MM.1S (cell line): ENCODE results near the gene SLC26A8.

Experiments used
- DNase-seq: peaks from one replicate; pipeline ENCODE4 v3.0.0-alpha.2; 2015
- H2AFZ ChIP-seq: fragments of 300-600 bp; sonication (generic); 2 replicates; pipeline ENCODE4 v1.6.0; 2016; ENCODE audit warnings: antibody characterized with exemption, low read length
- H3F3A ChIP-seq: fragments of 300-600 bp; sonication (generic); 2 replicates; pipeline ENCODE4 v1.6.1; 2016; ENCODE audit warnings: mild to moderate bottlenecking, antibody characterized with exemption, low read length, moderate library complexity, mixed read lengths; ENCODE audit not compliant: insufficient read depth
- H3K27ac ChIP-seq: fragments of 300-600 bp; sonication (generic); 2 replicates; pipeline ENCODE4 v1.5.1; 2016; ENCODE audit warnings: mild to moderate bottlenecking, low read length
- H3K27me3 ChIP-seq: fragments of 300-600 bp; sonication (generic); replicated peaks from 2 replicates; pipeline ENCODE4 v1.6.0; 2016; ENCODE audit warnings: low read length; ENCODE audit not compliant: insufficient read depth
- H3K36me3 ChIP-seq: fragments of 300-600 bp; sonication (generic); replicated peaks from 2 replicates; pipeline ENCODE4 v1.6.1; 2016; ENCODE audit warnings: mild to moderate bottlenecking, low read length, mixed read lengths; ENCODE audit not compliant: insufficient read depth
- H3K4me1 ChIP-seq: fragments of 300-600 bp; sonication (generic); 2 replicates; pipeline ENCODE4 v1.6.1; 2016; ENCODE audit warnings: low read length, mixed read lengths
- H3K4me2 ChIP-seq: fragments of 300-600 bp; sonication (generic); 2 replicates; pipeline ENCODE4 v1.6.0; 2016; ENCODE audit warnings: low read depth, low read length
- H3K4me3 ChIP-seq: fragments of 300-600 bp; sonication (generic); 2 replicates; pipeline ENCODE4 v1.5.1; 2016; ENCODE audit warnings: low read length, mixed read lengths
- H3K79me2 ChIP-seq: fragments of 300-600 bp; sonication (generic); 2 replicates; pipeline ENCODE4 v1.6.1; 2016; ENCODE audit warnings: mixed run types, low read length, mixed read lengths
- H3K9ac ChIP-seq: fragments of 300-600 bp; sonication (generic); 2 replicates; pipeline ENCODE4 v1.6.1; 2016; ENCODE audit warnings: low read length, mixed read lengths
- H3K9me2 ChIP-seq: fragments of 300-600 bp; sonication (generic); replicated peaks from 2 replicates; pipeline ENCODE4 v1.6.1; 2016; ENCODE audit warnings: mild to moderate bottlenecking, low read length, mixed read lengths; ENCODE audit not compliant: insufficient read depth
- H3K9me3 ChIP-seq: fragments of 300-600 bp; sonication (generic); replicated peaks from 2 replicates; pipeline ENCODE4 v1.6.1; 2016; ENCODE audit warnings: mild to moderate bottlenecking, low read length, mixed read lengths; ENCODE audit not compliant: insufficient read depth
- H4K20me1 ChIP-seq: fragments of 300-600 bp; sonication (generic); 2 replicates; pipeline ENCODE4 v1.6.1; 2016; ENCODE audit warnings: mild to moderate bottlenecking, low read length, moderate library complexity, mixed read lengths; ENCODE audit not compliant: insufficient read depth
- EZH2 ChIP-seq: fragments of 300-600 bp; sonication (generic); optimal IDR thresholded peaks from 2 replicates; pipeline ENCODE3; 2017; ENCODE audit warnings: low read depth, mild to moderate bottlenecking, antibody characterized with exemption, low read length, mixed read lengths
- EZH2phosphoT487 ChIP-seq: fragments of 300-600 bp; sonication (generic); IDR thresholded peaks from 2 replicates; pipeline ENCODE4 v1.6.1; 2018; ENCODE audit warnings: antibody characterized with exemption, low read length
- TF ChIP-seq, protein P1 (sequence below): fragments of 300-600 bp; sonication (generic); IDR thresholded peaks from 2 replicates; pipeline ENCODE4 v1.5.1; 2016; ENCODE audit warnings: antibody characterized with exemption, low read length, mixed read lengths

Gene SLC26A8

DNA sequence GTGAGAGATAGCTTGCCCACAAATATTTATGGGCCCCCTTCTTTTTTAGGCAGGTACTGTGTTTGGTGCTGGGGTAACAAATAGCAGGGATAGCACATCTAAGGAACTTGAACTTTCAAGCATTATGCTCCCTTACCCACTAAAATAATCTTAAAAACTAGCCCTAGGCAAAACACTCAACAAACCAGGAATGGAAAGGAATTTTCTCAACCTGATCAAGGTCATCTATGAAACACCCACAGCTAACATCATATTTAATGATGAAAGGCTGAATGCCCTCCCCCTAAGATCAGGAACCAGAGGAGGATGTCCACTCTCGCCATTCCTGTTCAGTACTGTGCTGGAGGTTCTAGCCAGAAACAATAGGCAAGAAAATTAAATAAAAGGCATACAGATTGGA lies 94.8 kb downstream of the SLC26A8 start:
- Histone ChIP-seq H3K4me3 (no peak overlapping the region), H3K27ac (no peak overlapping the region), H3K4me2 (no peak overlapping the region), H2AFZ (no peak overlapping the region), H4K20me1 (no peaks in the 10 kb centered on the region), H3K9ac (no peak overlapping the region), H3K9me2 (no peaks in the 10 kb centered on the region), H3K79me2 (no peaks in the 10 kb centered on the region), H3K27me3 (no peaks in the 10 kb centered on the region), H3K36me3 (no peaks in the 10 kb centered on the region), H3F3A (no peaks in the 10 kb centered on the region), H3K9me3 (no peaks in the 10 kb centered on the region), H3K4me1 (no peaks in the 10 kb centered on the region)
- no peak for TF ChIP-seq EZH2
- TF ChIP-seq EZH2phosphoT487, result no peak
- TF ChIP-seq, protein P1, sequence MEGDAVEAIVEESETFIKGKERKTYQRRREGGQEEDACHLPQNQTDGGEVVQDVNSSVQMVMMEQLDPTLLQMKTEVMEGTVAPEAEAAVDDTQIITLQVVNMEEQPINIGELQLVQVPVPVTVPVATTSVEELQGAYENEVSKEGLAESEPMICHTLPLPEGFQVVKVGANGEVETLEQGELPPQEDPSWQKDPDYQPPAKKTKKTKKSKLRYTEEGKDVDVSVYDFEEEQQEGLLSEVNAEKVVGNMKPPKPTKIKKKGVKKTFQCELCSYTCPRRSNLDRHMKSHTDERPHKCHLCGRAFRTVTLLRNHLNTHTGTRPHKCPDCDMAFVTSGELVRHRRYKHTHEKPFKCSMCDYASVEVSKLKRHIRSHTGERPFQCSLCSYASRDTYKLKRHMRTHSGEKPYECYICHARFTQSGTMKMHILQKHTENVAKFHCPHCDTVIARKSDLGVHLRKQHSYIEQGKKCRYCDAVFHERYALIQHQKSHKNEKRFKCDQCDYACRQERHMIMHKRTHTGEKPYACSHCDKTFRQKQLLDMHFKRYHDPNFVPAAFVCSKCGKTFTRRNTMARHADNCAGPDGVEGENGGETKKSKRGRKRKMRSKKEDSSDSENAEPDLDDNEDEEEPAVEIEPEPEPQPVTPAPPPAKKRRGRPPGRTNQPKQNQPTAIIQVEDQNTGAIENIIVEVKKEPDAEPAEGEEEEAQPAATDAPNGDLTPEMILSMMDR, result no peak
- no peak for DNase-seq

DNA sequence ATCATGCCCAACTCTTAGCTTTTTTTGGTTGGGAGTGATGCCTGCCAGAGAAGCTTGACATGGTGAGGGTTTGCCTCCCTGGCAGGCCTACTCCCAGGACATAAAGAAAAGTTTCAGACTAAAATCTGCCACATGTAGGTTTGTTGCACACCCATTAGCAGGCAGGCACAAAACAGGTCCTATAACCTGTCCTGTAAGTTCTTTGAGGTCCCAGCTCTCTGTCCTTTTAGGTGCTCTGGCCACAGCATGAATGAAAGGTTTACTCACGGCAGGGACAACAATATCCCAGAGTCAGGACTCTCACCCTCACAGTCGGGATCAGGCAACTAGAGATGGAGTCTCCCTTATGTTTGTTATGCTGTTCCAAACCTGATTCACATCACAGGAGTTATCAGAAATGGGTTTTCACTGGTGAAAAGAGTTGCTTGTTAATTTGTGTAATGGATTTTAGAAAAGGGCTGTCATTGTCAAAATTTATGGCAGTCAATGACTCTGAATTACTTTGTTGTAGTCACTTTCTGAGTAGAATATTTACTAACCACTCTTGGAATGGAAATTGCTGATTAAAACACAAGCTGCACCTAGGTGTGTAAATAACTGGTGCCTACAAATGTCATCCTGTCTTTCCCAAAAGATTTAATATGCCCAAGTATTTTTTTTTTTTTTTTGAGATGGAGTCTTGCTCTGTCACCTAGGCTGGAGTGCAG lies 97.8 kb downstream of the SLC26A8 start:
- Histone ChIP-seq H3K9ac (no peak overlapping the region), H3K36me3 (no peaks in the 10 kb centered on the region), H3K4me1 (0 out of 2 replicates have a peak, but pooled peaks cover 3% of the 10 kb centered on the region), H4K20me1 (no peaks in the 10 kb centered on the region), H3K4me2 (no peak overlapping the region), H3K9me3 (no peaks in the 10 kb centered on the region), H3K4me3 (no peak overlapping the region), H3F3A (no peaks in the 10 kb centered on the region), H3K27ac (no peak overlapping the region), H3K27me3 (no peaks in the 10 kb centered on the region), H3K79me2 (peaks cover 10% of the 10 kb centered on the region), H3K9me2 (no peaks in the 10 kb centered on the region), H2AFZ (no peak overlapping the region)
- TF ChIP-seq EZH2phosphoT487 (no peak), EZH2 (no peak)
- TF ChIP-seq, protein P1, result no peak
- no peak for DNase-seq

DNA sequence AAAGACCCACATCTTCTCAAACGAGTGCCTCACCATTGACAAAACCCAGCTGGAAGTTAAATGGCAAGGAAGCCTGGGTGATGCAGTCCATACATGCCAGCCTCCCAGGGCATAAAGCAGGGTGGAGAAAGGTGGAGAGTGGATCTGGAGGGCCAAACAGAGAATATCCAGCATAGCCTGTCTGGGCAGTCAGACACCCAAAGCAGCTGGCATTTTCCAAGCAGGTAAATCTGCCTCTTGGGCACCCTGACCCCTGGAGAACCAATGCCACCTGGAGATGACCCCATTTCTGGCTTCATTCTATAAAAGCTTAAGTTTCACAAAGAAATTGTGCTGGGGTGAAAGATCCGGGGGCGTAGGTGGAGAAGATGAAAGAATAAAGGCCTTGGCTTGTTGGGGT lies 98.5 kb downstream of the SLC26A8 start:
- Histone ChIP-seq H3K9me2 (no peaks in the 10 kb centered on the region), H3K9me3 (no peaks in the 10 kb centered on the region), H3K27me3 (no peaks in the 10 kb centered on the region), H3K79me2 (peaks cover 17% of the 10 kb centered on the region), H3F3A (no peaks in the 10 kb centered on the region), H3K4me1 (0 out of 2 replicates have a peak, but pooled peaks cover 4% of the 10 kb centered on the region), H2AFZ (no peak overlapping the region), H3K36me3 (no peaks in the 10 kb centered on the region), H3K9ac (no peak overlapping the region), H3K27ac (no peak overlapping the region), H4K20me1 (no peaks in the 10 kb centered on the region), H3K4me2 (no peak overlapping the region), H3K4me3 (no peak overlapping the region)
- TF ChIP-seq, protein P1, result no peak
- TF ChIP-seq EZH2phosphoT487 (no peak), EZH2 (no peak)
- no peak for DNase-seq
